ENCODE data around the gene OR4L1. TPM values are rescaled to one million over a fixed set of nuclear protein-coding genes. Genes with fewer than 3 reads are reported as not detected.
"Not testable (repeated sequence)": the region's sequence is repeated elsewhere in the genome, so short reads cannot be mapped to it uniquely, and the experiment has no call there.

Gene OR4L1, protein sequence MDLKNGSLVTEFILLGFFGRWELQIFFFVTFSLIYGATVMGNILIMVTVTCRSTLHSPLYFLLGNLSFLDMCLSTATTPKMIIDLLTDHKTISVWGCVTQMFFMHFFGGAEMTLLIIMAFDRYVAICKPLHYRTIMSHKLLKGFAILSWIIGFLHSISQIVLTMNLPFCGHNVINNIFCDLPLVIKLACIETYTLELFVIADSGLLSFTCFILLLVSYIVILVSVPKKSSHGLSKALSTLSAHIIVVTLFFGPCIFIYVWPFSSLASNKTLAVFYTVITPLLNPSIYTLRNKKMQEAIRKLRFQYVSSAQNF
- total RNA-seq: not detected

DNA sequence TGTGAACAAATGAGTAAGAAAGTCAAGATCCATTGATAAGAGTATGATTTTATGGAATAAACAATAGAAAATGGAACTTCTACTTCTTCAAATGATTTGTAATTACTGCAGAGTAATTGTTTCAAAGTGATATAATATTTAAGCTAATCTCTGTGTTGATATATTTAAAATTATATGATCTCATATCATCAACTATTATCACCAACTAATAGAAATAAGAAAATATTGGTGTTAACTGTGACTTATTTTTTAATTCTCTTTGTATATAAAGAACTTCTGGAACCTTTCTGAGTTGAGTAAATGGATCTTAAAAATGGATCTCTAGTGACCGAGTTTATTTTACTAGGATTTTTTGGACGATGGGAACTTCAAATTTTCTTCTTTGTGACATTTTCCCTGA is at the start of gene OR4L1:
TSS of gene OR4L1 (plus strand) at position 301 of the 400 bp plus-strand sequence. CDS start at position 301, 0 bp downstream.
- Mint-ChIP-seq H3K9me3 (peaks cover 4% of the 10 kb centered on the region), H3K27ac (no peak within 1 kb of the TSS), H3K27me3 (ENCODE audit: low read depth) (no peaks in the 10 kb centered on the region), H3K4me1 (ENCODE audit: low read depth) (peaks cover 2% of the 10 kb centered on the region), H3K36me3 (ENCODE audit: low read depth) (no peaks in the 10 kb centered on the region), H3K4me3 (no peak within 1 kb of the TSS)
- intact Hi-C loops (cut with micrococcal nuclease): no loop called here
- CTCF ChIA-PET: no interaction called here
- no peak for DNase-seq

DNA sequence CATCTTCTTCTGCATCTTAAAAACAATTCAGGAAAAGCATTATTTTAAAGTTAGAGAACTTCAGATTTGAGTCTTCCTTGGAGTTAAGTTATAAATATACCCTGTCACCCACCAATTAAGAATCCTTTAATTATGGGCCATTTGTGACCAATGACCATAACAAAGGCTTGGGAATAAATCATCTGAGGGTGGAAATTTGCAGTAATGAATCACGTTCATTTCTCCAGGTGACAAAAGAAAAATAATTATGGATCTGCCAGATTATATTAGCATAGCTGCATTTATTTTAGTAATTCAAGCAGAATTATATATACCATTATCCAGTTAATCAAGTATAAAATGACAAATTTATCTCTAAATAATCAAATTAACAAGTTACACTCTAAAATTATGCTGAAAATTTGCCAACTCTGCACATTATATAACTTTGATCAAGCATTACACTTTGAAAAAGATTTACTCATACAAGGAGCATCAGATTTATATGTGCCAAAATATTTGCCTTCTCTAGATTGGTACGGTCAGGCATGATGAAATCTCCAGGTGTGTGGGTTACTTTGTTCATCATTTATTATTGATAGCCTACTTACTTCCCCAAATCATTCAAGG is 40.5 kb upstream of the OR4L1 start, which contains the start of gene OR4K14:
TSS of gene OR4K14 (minus strand) at position 51 of the 609 bp plus-strand sequence. CDS start 4,114 bp downstream, outside the sequence.
- CTCF ChIA-PET: no interaction called here
- Mint-ChIP-seq H3K27me3 (ENCODE audit: low read depth) (peaks cover 3% of the 10 kb centered on the region), H3K27ac (no peak within 1 kb of the TSS), H3K4me3 (no peak within 1 kb of the TSS), H3K9me3 (peaks cover under 1% of the 10 kb centered on the region), H3K36me3 (ENCODE audit: low read depth) (no peaks in the 10 kb centered on the region), H3K4me1 (ENCODE audit: low read depth) (no peaks in the 10 kb centered on the region)
- no peak for DNase-seq
- intact Hi-C loops (cut with micrococcal nuclease): no loop called here

DNA sequence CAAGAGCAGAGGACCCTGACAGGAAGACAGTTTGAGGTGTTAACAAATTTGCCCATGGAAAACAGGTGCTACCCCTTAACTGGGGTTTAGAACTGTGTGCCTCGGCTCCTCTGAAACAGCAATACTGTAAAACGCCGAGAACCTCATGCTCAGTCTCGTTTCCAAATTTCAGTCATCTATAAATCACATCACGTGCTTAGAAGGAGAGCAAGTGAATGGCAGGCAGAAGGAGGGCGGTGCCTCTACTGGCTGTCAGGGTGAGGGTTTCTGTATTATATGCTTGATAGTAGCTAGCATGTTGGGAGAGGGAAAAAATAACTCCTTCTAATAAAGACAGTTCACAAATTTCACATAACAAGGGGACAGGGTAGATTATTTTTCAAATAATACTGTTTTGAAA is 28.8 kb upstream of the OR4L1 start:
- Mint-ChIP-seq H3K4me1 (ENCODE audit: low read depth) (no peaks in the 10 kb centered on the region), H3K27ac (no peak overlapping the region), H3K4me3 (no peak overlapping the region), H3K9me3 (peaks cover 2% of the 10 kb centered on the region), H3K36me3 (ENCODE audit: low read depth) (no peaks in the 10 kb centered on the region), H3K27me3 (ENCODE audit: low read depth) (no peaks in the 10 kb centered on the region)
- intact Hi-C loops (cut with micrococcal nuclease): no loop called here
- no peak for DNase-seq
- CTCF ChIA-PET: no interaction called here

DNA sequence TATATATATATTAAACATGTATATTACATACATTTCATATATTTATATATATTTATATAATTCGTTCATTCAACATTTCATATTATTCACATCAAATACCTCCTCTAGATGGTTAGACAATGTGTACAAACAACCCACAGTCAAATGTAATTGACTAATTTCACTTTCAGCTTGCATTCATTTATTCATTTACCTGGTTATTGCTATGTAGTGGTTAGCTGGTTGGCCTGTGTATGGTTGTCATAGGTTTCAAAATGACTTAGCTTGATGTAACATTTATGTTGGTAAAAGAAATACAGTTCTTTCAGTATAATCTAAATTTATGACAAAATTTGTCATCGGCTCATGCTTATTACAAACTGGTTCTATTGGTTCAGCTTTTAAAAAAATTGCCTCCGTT is 24.4 kb upstream of the OR4L1 start:
- Mint-ChIP-seq H3K4me3 (no peak overlapping the region), H3K27ac (no peak overlapping the region), H3K36me3 (ENCODE audit: low read depth) (no peaks in the 10 kb centered on the region), H3K27me3 (ENCODE audit: low read depth) (no peaks in the 10 kb centered on the region), H3K4me1 (ENCODE audit: low read depth) (no peaks in the 10 kb centered on the region), H3K9me3 (peaks cover 2% of the 10 kb centered on the region)
- intact Hi-C loops (cut with micrococcal nuclease): no loop called here
- DNase-seq: no peak
- CTCF ChIA-PET: no interaction called here

DNA sequence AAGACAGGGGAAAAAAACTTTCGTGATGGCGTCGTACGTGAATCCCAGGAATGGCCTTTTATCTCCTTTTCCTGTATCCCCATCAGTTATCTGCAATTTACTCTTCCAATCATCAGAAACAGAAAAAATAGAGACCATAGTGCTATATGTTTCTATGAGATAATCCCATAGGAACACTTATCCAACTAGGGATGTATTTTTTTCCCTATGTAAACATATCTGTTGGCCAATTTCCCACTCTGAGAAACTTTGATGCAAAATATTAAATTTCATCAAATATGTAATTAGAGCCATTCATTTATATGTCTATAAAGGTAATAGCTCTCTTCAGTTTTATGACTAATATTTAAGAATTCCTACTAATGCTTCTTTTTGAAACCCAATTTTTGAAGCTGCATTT is 23.9 kb upstream of the OR4L1 start, which contains the start of gene OR4K13:
TSS of gene OR4K13 (minus strand) at position 101 of the 400 bp plus-strand sequence. CDS start 1,280 bp downstream, outside the sequence.
- no peak for DNase-seq
- Mint-ChIP-seq H3K9me3 (peaks cover 2% of the 10 kb centered on the region), H3K27me3 (ENCODE audit: low read depth) (no peaks in the 10 kb centered on the region), H3K4me3 (no peak within 1 kb of the TSS), H3K27ac (no peak within 1 kb of the TSS), H3K4me1 (ENCODE audit: low read depth) (no peaks in the 10 kb centered on the region), H3K36me3 (ENCODE audit: low read depth) (no peaks in the 10 kb centered on the region)
- intact Hi-C loops (cut with micrococcal nuclease): no loop called here
- CTCF ChIA-PET: no interaction called here

DNA sequence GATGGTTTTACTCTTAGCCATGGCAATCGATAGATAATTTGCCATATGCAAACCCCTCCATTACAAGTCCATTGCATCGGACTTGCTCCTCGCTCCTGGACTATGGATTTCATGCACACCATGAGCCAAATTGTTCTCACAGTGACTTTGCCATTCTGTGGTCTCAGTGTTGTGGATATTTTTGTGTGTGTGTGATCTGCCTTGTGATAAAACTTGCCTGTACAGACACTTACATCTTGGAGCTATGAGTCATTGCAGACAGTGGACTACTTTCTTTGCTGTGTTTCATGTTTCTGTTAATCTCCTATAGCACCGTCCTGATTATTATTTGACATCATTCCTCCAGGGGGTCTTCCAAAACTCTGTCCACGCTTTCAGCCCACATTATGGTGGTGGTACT is 15.6 kb upstream of the OR4L1 start:
- H3K4me1 Mint-ChIP-seq (ENCODE audit: low read depth): no peaks in the 10 kb centered on the region
- H3K9me3 Mint-ChIP-seq: peaks cover 4% of the 10 kb centered on the region
- CTCF ChIA-PET: no interaction called here
- intact Hi-C loops (cut with micrococcal nuclease): no loop called here
- H3K36me3 Mint-ChIP-seq (ENCODE audit: low read depth): no peaks in the 10 kb centered on the region
- no peak overlapping the region for H3K27ac Mint-ChIP-seq
- DNase-seq: no peak
- no peak overlapping the region for H3K4me3 Mint-ChIP-seq
- H3K27me3 Mint-ChIP-seq (ENCODE audit: low read depth): peaks cover 3% of the 10 kb centered on the region

DNA sequence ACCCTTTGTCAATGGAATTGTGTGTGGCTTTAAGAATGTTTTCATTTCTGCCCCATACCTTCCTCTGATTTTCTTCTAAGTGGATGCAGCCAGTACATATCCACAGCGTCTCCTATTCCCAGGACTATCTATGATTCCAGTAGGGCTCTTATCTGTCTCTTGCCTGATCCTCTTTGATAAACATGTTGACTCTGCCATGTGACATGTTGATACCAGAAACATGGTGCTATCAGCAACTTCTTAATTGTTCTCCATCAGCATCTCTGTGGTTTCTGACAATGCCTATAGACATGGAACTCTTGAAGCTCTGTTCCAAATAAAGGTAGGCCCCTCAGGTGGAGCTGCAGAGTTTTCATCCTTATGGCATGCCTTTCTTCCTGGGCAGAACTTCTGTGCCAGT is 11.6 kb upstream of the OR4L1 start:
- Mint-ChIP-seq H3K4me1 (ENCODE audit: low read depth) (no peaks in the 10 kb centered on the region), H3K9me3 (no peaks in the 10 kb centered on the region), H3K27me3 (ENCODE audit: low read depth) (peaks cover 9% of the 10 kb centered on the region), H3K27ac (no peak overlapping the region), H3K4me3 (no peak overlapping the region), H3K36me3 (ENCODE audit: low read depth) (no peaks in the 10 kb centered on the region)
- CTCF ChIA-PET: no interaction called here
- intact Hi-C loops (cut with micrococcal nuclease): no loop called here
- DNase-seq: no peak

DNA sequence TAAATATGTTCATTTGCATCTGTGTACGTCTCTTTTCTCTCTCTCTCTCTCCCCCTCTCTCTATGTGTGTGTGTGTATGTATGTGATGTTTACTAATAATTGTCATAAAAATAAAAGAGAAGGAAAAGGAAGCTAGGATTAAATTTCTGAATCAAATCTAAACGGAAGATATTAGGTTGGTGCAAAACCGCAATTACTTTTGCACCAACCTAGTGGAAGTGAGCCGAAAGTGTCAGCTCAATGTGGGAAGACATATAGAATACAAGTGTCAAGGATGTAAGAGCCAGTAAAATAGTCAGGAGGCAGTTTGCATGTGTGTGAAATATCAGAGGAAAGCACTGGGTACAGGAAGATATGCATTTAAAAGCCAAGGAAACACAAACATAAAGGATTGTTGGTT is 32.2 kb downstream of the OR4L1 start:
- H3K9me3 Mint-ChIP-seq: no peaks in the 10 kb centered on the region
- no peak overlapping the region for H3K27ac Mint-ChIP-seq
- no peaks in the 10 kb centered on the region for H3K27me3 Mint-ChIP-seq (ENCODE audit: low read depth)
- no peaks in the 10 kb centered on the region for H3K36me3 Mint-ChIP-seq (ENCODE audit: low read depth)
- CTCF ChIA-PET: interaction anchor here (0.6 kb wide), 1 partner anchor 88 kb away, joined by 3 read pairs; no protein-coding TSS in a partner anchor
- H3K4me1 Mint-ChIP-seq (ENCODE audit: low read depth): no peaks in the 10 kb centered on the region
- no peak overlapping the region for H3K4me3 Mint-ChIP-seq
- no peak for DNase-seq
- intact Hi-C loops (cut with micrococcal nuclease): no loop called here

DNA sequence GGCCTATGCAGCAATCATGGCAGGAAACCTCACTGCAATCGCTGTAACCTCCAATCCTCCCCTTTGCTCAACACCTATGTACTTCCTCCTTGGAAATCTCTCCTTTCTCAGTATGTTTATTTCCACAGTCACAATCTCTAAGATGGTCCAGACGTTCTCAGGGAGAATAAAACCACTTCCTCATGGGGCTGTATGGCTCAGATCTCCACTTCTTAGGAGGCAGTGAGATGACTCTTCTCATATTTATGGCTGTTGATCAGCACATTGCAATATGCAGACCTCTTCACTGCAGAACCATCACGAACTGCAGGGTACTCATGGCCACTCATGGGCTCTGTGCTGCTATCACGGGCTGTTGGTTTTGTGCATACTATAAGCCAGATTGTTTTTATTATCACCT is 33.6 kb downstream of the OR4L1 start:
- Mint-ChIP-seq H3K4me1 (ENCODE audit: low read depth) (no peaks in the 10 kb centered on the region), H3K27ac (no peak overlapping the region), H3K9me3 (no peaks in the 10 kb centered on the region), H3K36me3 (ENCODE audit: low read depth) (no peaks in the 10 kb centered on the region), H3K27me3 (ENCODE audit: low read depth) (no peaks in the 10 kb centered on the region), H3K4me3 (no peak overlapping the region)
- no peak for DNase-seq
- CTCF ChIA-PET: no interaction called here
- intact Hi-C loops (cut with micrococcal nuclease): no loop called here

DNA sequence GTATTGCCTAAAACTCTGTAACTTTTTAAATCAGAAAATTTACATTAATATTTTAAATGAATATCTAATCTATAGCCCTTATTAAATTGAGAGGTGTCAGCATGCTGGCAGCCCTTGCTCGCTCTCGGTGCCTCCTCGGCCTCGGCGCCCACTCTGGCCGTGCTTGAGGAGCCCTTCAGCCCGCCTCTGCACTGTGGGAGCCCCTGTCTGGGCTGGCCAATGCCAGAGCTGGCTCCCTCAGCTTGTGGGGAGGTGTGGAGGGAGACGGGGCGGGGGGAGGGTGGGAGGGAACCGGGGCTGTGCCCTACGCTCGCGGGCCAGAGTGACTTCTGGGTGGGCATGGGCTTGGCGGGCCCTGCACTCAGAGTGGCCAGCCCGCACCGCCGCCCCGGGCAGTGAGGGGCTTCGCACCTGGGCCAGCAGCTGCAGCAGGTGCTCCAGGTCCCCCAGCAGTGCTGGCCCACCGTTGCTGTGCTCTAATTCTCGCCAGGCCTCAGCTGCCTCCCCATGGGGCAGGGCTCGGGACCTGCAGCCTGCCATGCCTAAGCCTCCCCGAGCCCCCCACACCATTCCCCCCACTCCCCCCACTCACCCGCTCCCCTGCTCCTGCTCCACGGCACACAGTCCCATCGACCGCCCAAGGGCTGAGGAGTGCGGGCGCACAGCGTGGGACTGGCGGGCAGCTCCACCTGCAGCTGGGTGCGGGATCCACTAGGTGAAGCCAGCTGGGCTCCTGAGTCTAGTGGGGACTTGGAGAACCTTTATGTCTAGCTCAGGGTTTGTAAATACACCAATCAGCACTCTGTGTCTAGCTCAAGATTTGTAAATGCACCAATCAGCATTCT is 39.3 kb downstream of the OR4L1 start:
- H3K27ac Mint-ChIP-seq; intact Hi-C loops (cut with micrococcal nuclease); H3K4me3 Mint-ChIP-seq; DNase-seq; H3K4me1 Mint-ChIP-seq (ENCODE audit: low read depth); H3K27me3 Mint-ChIP-seq (ENCODE audit: low read depth); H3K9me3 Mint-ChIP-seq; CTCF ChIA-PET; H3K36me3 Mint-ChIP-seq (ENCODE audit: low read depth): not testable (repeated sequence)

DNA sequence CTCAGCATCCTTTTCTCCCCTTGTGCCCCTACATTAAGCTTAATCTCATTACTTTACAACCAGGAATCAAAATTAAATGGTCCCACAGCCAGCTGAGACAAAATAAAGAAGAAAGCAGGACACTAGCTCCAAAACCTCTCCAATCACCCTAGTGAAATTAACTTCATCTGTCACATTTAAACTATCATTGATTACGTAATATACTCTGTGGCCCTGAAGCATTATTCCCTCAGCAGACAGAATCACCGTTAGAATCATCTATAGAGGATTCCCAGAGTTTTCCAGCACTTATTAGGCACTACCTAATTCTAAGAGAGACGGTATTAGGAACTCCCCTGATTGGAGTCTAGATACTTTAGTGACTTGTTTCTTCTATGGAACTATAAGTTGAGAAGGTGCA is 50.6 kb downstream of the OR4L1 start, which contains the start of gene OR4K17:
TSS of gene OR4K17 (plus strand) at position 302 of the 400 bp plus-strand sequence. CDS start 6,761 bp downstream, outside the sequence.
- intact Hi-C loops (cut with micrococcal nuclease): no loop called here
- no peaks in the 10 kb centered on the region for H3K36me3 Mint-ChIP-seq (ENCODE audit: low read depth)
- H3K27me3 Mint-ChIP-seq (ENCODE audit: low read depth): peaks cover 3% of the 10 kb centered on the region

More for the DNA sequence above, 50.6 kb downstream of the OR4L1 start, which contains the start of gene OR4K17:
- H3K27ac Mint-ChIP-seq: no peak within 1 kb of the TSS
- H3K9me3 Mint-ChIP-seq: peaks cover 1% of the 10 kb centered on the region
- no peak within 1 kb of the TSS for H3K4me3 Mint-ChIP-seq
- H3K4me1 Mint-ChIP-seq (ENCODE audit: low read depth): no peaks in the 10 kb centered on the region
- DNase-seq: no peak
- CTCF ChIA-PET: no interaction called here
